Dendritic cell treated with granulocyte-macrophage colony-stimulating factor and Interleukin-4, amounts not matched to agents 40 ng/mL and 50 ng/mL, for 4 days (primary cell): ENCODE measurements around the gene SNTA1.
"Not testable (repeated sequence)": the region's sequence is repeated elsewhere in the genome, so short reads cannot be mapped to it uniquely, and the experiment has no call there.

Experiments
- H3K27ac Mint-ChIP-seq: one replicate; pipeline ENCODE4 v1.8.0; 2022; ENCODE audit warnings: mild to moderate bottlenecking, mixed read lengths
- H3K27me3 Mint-ChIP-seq: one replicate; pipeline ENCODE4 v1.8.0; 2022; ENCODE audit warnings: mild to moderate bottlenecking, mixed read lengths
- H3K36me3 Mint-ChIP-seq: one replicate; pipeline ENCODE4 v1.8.0; 2022; ENCODE audit warnings: low read depth, mixed read lengths
- H3K4me1 Mint-ChIP-seq: one replicate; pipeline ENCODE4 v1.8.0; 2022; ENCODE audit warnings: low read depth, mixed read lengths
- H3K4me3 Mint-ChIP-seq: one replicate; pipeline ENCODE4 v1.8.0; 2022; ENCODE audit warnings: mild to moderate bottlenecking, moderate library complexity, mixed read lengths
- H3K9me3 Mint-ChIP-seq: one replicate; pipeline ENCODE4 v1.8.0; 2022; ENCODE audit warnings: mixed read lengths
- intact Hi-C: fragments of 100-400 bp; cut with micrococcal nuclease; formaldehyde crosslinking; loops from one replicate; pipeline ENCODE4 v1.15.0; 2022

The SNTA1 gene

GRCh38 chr20:33475381-33476152 is 32.0 kb upstream of the SNTA1 start:
- Mint-ChIP-seq H3K36me3 (no peaks in the 10 kb centered on the region), H3K4me3 (no peak overlapping the region), H3K27ac (peak overlapping the region; percentile 21), H3K9me3 (no peaks in the 10 kb centered on the region), H3K27me3 (no peaks in the 10 kb centered on the region), H3K4me1 (peaks cover 12% of the 10 kb centered on the region)
- intact Hi-C loops, result loop anchor here (1.0 to 2.0 kb wide), 2 partner anchors 14 to 31 kb away; no protein-coding TSS in a partner anchor

GRCh38 chr20:33474963-33475362 is 31.4 kb upstream of the SNTA1 start:
- Mint-ChIP-seq H3K27me3 (no peaks in the 10 kb centered on the region), H3K27ac (no peak overlapping the region), H3K4me3 (no peak overlapping the region), H3K36me3 (no peaks in the 10 kb centered on the region), H3K9me3 (no peaks in the 10 kb centered on the region), H3K4me1 (peaks cover 12% of the 10 kb centered on the region)
- intact Hi-C loops, result no loop called here

GRCh38 chr20:33474097-33474873 is 30.7 kb upstream of the SNTA1 start:
- intact Hi-C loops, result no loop called here
- Mint-ChIP-seq H3K4me1 (peaks cover 12% of the 10 kb centered on the region), H3K4me3 (no peak overlapping the region), H3K36me3 (no peaks in the 10 kb centered on the region), H3K9me3 (no peaks in the 10 kb centered on the region), H3K27me3 (no peaks in the 10 kb centered on the region), H3K27ac (no peak overlapping the region)

GRCh38 chr20:33472868-33473435 is 29.4 kb upstream of the SNTA1 start:
- Mint-ChIP-seq H3K9me3 (no peaks in the 10 kb centered on the region), H3K27ac (no peak overlapping the region), H3K4me3 (no peak overlapping the region), H3K27me3 (no peaks in the 10 kb centered on the region), H3K4me1 (peaks cover 12% of the 10 kb centered on the region), H3K36me3 (no peaks in the 10 kb centered on the region)
- intact Hi-C loops, result no loop called here

GRCh38 chr20:33470866-33471265 is 27.3 kb upstream of the SNTA1 start:
- Mint-ChIP-seq H3K9me3 (no peaks in the 10 kb centered on the region), H3K27me3 (no peaks in the 10 kb centered on the region), H3K4me3 (no peak overlapping the region), H3K36me3 (no peaks in the 10 kb centered on the region), H3K27ac (no peak overlapping the region), H3K4me1 (peaks cover 5% of the 10 kb centered on the region)
- intact Hi-C loops, result no loop called here

- H3K36me3 Mint-ChIP-seq, result no peaks in the 10 kb centered on the region
- H3K9me3 Mint-ChIP-seq, result no peaks in the 10 kb centered on the region
- intact Hi-C loops, result no loop called here
- peaks cover 1% of the 10 kb centered on the region for H3K4me1 Mint-ChIP-seq
- H3K4me3 Mint-ChIP-seq, result no peak overlapping the region
- H3K27me3 Mint-ChIP-seq, result no peaks in the 10 kb centered on the region
- no peak overlapping the region for H3K27ac Mint-ChIP-seq
Measured at GRCh38 chr20:33470457-33470856, 26.9 kb upstream of the SNTA1 start.

- H3K4me3 Mint-ChIP-seq, result no peak overlapping the region
- no peaks in the 10 kb centered on the region for H3K4me1 Mint-ChIP-seq
- H3K9me3 Mint-ChIP-seq, result no peaks in the 10 kb centered on the region
- no peak overlapping the region for H3K27ac Mint-ChIP-seq
- intact Hi-C loops, result no loop called here
- H3K27me3 Mint-ChIP-seq, result no peaks in the 10 kb centered on the region
- H3K36me3 Mint-ChIP-seq, result no peaks in the 10 kb centered on the region
Measured at GRCh38 chr20:33466303-33466646, 22.7 kb upstream of the SNTA1 start.

- intact Hi-C loops, result no loop called here
- H3K4me1 Mint-ChIP-seq, result no peaks in the 10 kb centered on the region
- no peak overlapping the region for H3K4me3 Mint-ChIP-seq
- H3K9me3 Mint-ChIP-seq, result no peaks in the 10 kb centered on the region
- no peaks in the 10 kb centered on the region for H3K27me3 Mint-ChIP-seq
- H3K36me3 Mint-ChIP-seq, result no peaks in the 10 kb centered on the region
- no peak overlapping the region for H3K27ac Mint-ChIP-seq
Measured at GRCh38 chr20:33465481-33466302, 22.1 kb upstream of the SNTA1 start.

- H3K27ac Mint-ChIP-seq, H3K36me3 Mint-ChIP-seq, H3K9me3 Mint-ChIP-seq, H3K27me3 Mint-ChIP-seq, H3K4me3 Mint-ChIP-seq, H3K4me1 Mint-ChIP-seq, intact Hi-C loops: not testable (repeated sequence)
Measured at GRCh38 chr20:33464759-33465158, 21.2 kb upstream of the SNTA1 start.

- Mint-ChIP-seq H3K4me1 (no peaks in the 10 kb centered on the region), H3K27ac (no peak overlapping the region), H3K27me3 (peaks cover 1% of the 10 kb centered on the region), H3K9me3 (no peaks in the 10 kb centered on the region), H3K36me3 (no peaks in the 10 kb centered on the region), H3K4me3 (no peak overlapping the region)
- intact Hi-C loops, result no loop called here
Measured at GRCh38 chr20:33463332-33464101, 20.0 kb upstream of the SNTA1 start.

- Mint-ChIP-seq H3K36me3 (no peaks in the 10 kb centered on the region), H3K27ac (no peak overlapping the region), H3K27me3 (peaks cover 1% of the 10 kb centered on the region), H3K9me3 (no peaks in the 10 kb centered on the region), H3K4me1 (no peaks in the 10 kb centered on the region), H3K4me3 (no peak overlapping the region)
- intact Hi-C loops, result no loop called here
Measured at GRCh38 chr20:33460711-33461110, 17.1 kb upstream of the SNTA1 start.

- H3K4me1 Mint-ChIP-seq, result no peaks in the 10 kb centered on the region
- no peaks in the 10 kb centered on the region for H3K9me3 Mint-ChIP-seq
- intact Hi-C loops, result no loop called here
- H3K36me3 Mint-ChIP-seq, result no peaks in the 10 kb centered on the region
- no peak overlapping the region for H3K27ac Mint-ChIP-seq
- peaks cover 1% of the 10 kb centered on the region for H3K27me3 Mint-ChIP-seq
- no peak overlapping the region for H3K4me3 Mint-ChIP-seq
Measured at GRCh38 chr20:33459599-33459998, 16.0 kb upstream of the SNTA1 start.

- H3K27ac Mint-ChIP-seq, H3K4me1 Mint-ChIP-seq: not testable (repeated sequence)
Measured at GRCh38 chr20:33456916-33457642, 13.5 kb upstream of the SNTA1 start.

More at GRCh38 chr20:33456916-33457642, 13.5 kb upstream of the SNTA1 start:
- intact Hi-C loops, result loop anchor here (2.0 kb wide), 1 partner anchor 210 kb away; the partner anchor contains the start of gene ACTL10
- H3K27me3 Mint-ChIP-seq, H3K4me3 Mint-ChIP-seq, H3K9me3 Mint-ChIP-seq, H3K36me3 Mint-ChIP-seq: not testable (repeated sequence)
